CD8-positive, alpha-beta memory T cell (primary cell): ENCODE results near the gene FNBP1. TPM values are rescaled to one million over a fixed set of nuclear protein-coding genes. Genes with fewer than 3 reads are reported as not detected.

Source experiments
- polyA plus RNA-seq: library from polyadenylated mRNA; unstranded; fragments of 300-500 nt; fragmentation: Illumina TruSeq; gene quantifications from one replicate; pipeline ENCODE4 v1.2.3, GENCODE V29; 2021
- total RNA-seq, 2 experiments: library from RNA; stranded (reverse); gene quantifications; one replicate each; pipeline ENCODE4 v1.2.3, GENCODE V29; 2021

Gene FNBP1
- total and polyA plus RNA-seq, 3 experiments from 2014 or later = 176 to 230 (median 226) TPM

Other genes with a start within 250 kb of the FNBP1 start
- gene TOR1B, start 240.0 kb downstream of the FNBP1 start, total RNA-seq = 10 to 100 TPM; 24.6 to 27.1 TPM
- gene TOR1B, start 240.0 kb downstream of the FNBP1 start, polyA plus RNA-seq = 32.8 TPM
- gene TOR1A, start 219.1 kb downstream of the FNBP1 start, total RNA-seq = 10 to 100 TPM; 53.8 to 53.9 TPM
- gene TOR1A, start 219.1 kb downstream of the FNBP1 start, polyA plus RNA-seq = 73.8 TPM
- gene C9orf78, start 207.9 kb downstream of the FNBP1 start, total RNA-seq = 10 to 100 TPM; 71.4 to 76.4 TPM
- 249 TPM for gene C9orf78, start 207.9 kb downstream of the FNBP1 start, polyA plus RNA-seq
- gene USP20, start 207.7 kb downstream of the FNBP1 start, total RNA-seq = 10 to 100 TPM; 50.2 to 50.8 TPM
- gene USP20, start 207.7 kb downstream of the FNBP1 start, polyA plus RNA-seq = 50.3 TPM
- 10 to 100 TPM; 21.3 to 21.4 TPM for gene GPR107, start 10.7 kb upstream of the FNBP1 start, total RNA-seq
- 4.2 TPM for gene GPR107, start 10.7 kb upstream of the FNBP1 start, polyA plus RNA-seq
- 10 to 100 TPM; 23.6 to 24.3 TPM for gene NCS1, start 129.2 kb upstream of the FNBP1 start, total RNA-seq
- 0.54 TPM for gene NCS1, start 129.2 kb upstream of the FNBP1 start, polyA plus RNA-seq
- not detected for gene HMCN2, start 222.6 kb upstream of the FNBP1 start, total RNA-seq
- not detected for gene HMCN2, start 222.6 kb upstream of the FNBP1 start, polyA plus RNA-seq